Muscle layer of duodenum (tissue), 2 donors: Measurements from ENCODE around the gene EPS8L2.

Experiments used
- H3K27ac ChIP-seq: one replicate; pipeline ENCODE4 v1.7.0; 2013; ENCODE audit warnings: mild to moderate bottlenecking, low read length
- H3K27me3 ChIP-seq: one replicate; pipeline ENCODE4 v1.7.0; 2013; ENCODE audit warnings: low read depth, mild to moderate bottlenecking, control low read depth, low read length
- H3K36me3 ChIP-seq, 2 donors: one replicate each; pipeline ENCODE4 v1.7.0; 2013; ENCODE audit warnings: low read length in 2 of 2, control low read depth in 1 of 2, mild to moderate bottlenecking in 1 of 2; ENCODE audit not compliant: insufficient read depth in 2 of 2, control insufficient read depth in 1 of 2
- H3K4me1 ChIP-seq, 2 donors: one replicate each; pipeline ENCODE4 v1.7.0; 2013; ENCODE audit warnings: low read length in 2 of 2, mild to moderate bottlenecking in 2 of 2, control low read depth in 1 of 2, moderate library complexity in 1 of 2; ENCODE audit not compliant: insufficient read depth in 2 of 2, control insufficient read depth in 1 of 2
- H3K4me3 ChIP-seq, 2 donors: one replicate each; pipeline ENCODE4 v1.7.0; 2013; ENCODE audit warnings: low read length in 2 of 2, low read depth in 1 of 2, mild to moderate bottlenecking in 1 of 2
- H3K9me3 ChIP-seq, 2 donors: one replicate each; pipeline ENCODE4 v1.7.0; 2013; ENCODE audit warnings: low read length in 2 of 2, control low read depth in 1 of 2, mild to moderate bottlenecking in 1 of 2; ENCODE audit not compliant: control insufficient read depth in 1 of 2
- donor health status: healthy.

EPS8L2 gene

DNA sequence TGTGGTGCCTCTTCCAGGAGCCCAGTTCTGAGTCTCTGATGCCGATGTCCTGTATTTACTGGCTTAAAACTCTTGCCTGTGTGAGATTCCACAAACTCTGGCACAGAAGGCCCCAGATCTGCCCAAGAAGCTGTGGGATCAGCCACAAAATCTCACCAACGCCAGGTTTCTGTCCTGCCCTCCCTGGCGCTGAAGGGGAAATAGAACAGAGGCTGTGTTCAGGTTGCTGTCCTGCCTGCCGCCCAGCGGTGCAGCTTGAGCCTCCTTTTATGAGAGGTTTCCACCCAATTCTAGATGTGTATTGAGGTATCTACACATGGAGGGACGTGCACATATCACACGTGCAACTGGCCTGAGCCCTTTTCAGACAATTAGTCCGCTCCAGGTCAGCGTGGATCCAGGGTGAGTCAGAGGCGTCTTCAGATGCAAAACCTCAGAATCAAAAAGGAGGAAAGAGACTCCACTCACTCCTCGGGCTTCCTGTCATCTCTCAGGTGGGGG, 8.2 kb upstream of the EPS8L2 start:
- Histone ChIP-seq H3K36me3 (peaks cover 0 to 22% of the 10 kb centered on the region in 2 donors), H3K27ac (peak overlapping the region; percentile 74), H3K4me3 (peak overlapping the region in 1 of 2 donors; percentile 17), H3K9me3 (no peaks in the 10 kb centered on the region), H3K27me3 (no peaks in the 10 kb centered on the region), H3K4me1 (peaks cover 0 to 40% of the 10 kb centered on the region in 2 donors)

GRCh38 chr11:698493-699115, 7.4 kb upstream of the EPS8L2 start:
- Histone ChIP-seq H3K36me3 (peaks cover 0 to 22% of the 10 kb centered on the region in 2 donors), H3K4me3 (no peak overlapping the region), H3K27me3 (no peaks in the 10 kb centered on the region), H3K9me3 (no peaks in the 10 kb centered on the region), H3K4me1 (peaks cover 0 to 34% of the 10 kb centered on the region in 2 donors), H3K27ac (no peak overlapping the region)

DNA sequence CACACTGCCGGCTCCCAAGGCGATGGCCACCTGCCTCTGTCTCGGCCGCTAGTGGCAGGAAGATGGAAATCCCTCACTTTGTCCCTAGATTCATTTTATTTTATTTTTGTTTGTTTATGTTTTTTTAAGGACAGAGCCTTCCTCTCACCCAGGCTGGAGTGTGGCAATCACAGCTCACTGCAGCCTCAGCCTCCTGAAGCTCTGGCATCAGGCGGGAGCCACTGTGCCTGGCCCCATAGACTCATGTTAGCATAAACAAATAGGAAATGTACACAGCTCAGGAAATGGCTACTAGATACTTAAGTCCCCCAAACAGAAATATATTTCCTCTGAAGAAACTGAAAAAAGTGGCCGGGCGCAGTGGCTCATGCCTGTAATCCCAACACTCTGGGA, 6.9 kb upstream of the EPS8L2 start:
- Histone ChIP-seq H3K27me3 (no peaks in the 10 kb centered on the region), H3K9me3 (no peaks in the 10 kb centered on the region), H3K4me1 (peaks cover 0 to 29% of the 10 kb centered on the region in 2 donors), H3K27ac (no peak overlapping the region), H3K36me3 (peaks cover 0 to 22% of the 10 kb centered on the region in 2 donors), H3K4me3 (no peak overlapping the region)

DNA sequence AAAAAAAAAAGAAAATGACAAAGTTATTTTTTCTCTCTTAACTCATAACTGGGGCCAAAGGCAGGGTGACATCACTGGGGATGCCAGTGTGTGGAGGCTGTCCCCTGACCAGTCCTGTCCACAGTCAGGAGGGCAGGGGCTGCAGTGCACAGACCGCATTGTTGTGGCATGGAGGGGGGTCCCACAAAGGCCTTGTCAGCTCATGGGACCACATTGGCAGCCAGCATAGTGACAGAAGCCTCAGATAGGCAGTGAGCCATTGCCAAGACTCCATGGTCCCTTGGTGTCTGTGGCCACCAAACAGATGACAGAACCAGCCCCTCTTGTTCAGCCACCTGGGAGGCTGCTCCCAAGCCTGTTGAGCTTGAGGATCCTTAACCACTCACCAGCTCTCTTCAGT, 6.3 kb upstream of the EPS8L2 start:
- H3K9me3 ChIP-seq, result no peaks in the 10 kb centered on the region
- H3K4me1 ChIP-seq, result peaks cover 0 to 27% of the 10 kb centered on the region in 2 donors
- no peaks in the 10 kb centered on the region for H3K27me3 ChIP-seq
- H3K27ac ChIP-seq, result no peak overlapping the region
- no peak overlapping the region for H3K4me3 ChIP-seq
- peaks cover 0 to 22% of the 10 kb centered on the region in 2 donors for H3K36me3 ChIP-seq

DNA sequence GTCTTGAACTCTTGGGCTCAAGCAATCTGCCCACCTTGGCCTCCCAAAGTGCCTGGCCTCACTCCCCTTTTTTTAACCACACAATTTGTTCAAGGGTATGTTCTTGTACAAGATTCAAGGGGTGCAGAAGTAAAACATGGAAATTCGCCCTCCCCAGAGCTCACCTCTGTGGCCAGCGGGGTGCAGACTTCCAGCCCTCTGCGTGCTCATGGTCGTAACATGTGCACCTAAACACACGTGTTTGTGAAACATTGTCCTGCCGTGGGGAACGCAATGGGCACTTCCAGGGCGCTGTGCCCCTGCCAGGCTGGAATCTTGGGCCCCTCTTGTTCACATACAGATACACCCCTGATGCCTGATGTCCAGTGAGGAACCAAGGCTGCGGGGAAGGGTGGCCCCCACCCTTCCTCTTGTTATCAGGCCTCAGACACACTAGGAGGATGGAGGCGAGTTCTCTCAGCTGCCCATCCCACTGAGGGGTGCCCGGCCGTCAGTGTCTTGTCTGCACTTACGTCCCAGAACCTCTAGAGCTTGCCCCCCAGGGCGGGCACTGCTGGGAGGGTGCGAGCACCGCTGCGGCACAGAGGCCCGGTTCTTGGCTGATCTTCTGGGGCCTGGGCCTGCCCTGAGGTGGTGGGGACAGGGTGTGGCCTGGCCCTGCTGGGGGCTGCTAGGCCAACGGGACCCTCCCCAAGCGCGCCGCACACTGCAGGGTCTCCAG, 4.1 kb upstream of the EPS8L2 start:
- Histone ChIP-seq H3K4me3 (no peak overlapping the region), H3K36me3 (peaks cover 0 to 15% of the 10 kb centered on the region in 2 donors), H3K4me1 (peaks cover 0 to 32% of the 10 kb centered on the region in 2 donors), H3K27me3 (peaks cover 5% of the 10 kb centered on the region), H3K27ac (no peak overlapping the region), H3K9me3 (no peaks in the 10 kb centered on the region)

- peaks cover 5% of the 10 kb centered on the region for H3K27me3 ChIP-seq
- no peaks in the 10 kb centered on the region for H3K9me3 ChIP-seq
- H3K4me3 ChIP-seq, result no peak overlapping the region
- no peak overlapping the region for H3K27ac ChIP-seq
- H3K4me1 ChIP-seq, result peaks cover 0 to 34% of the 10 kb centered on the region in 2 donors
- H3K36me3 ChIP-seq, result peaks cover 0 to 15% of the 10 kb centered on the region in 2 donors
Observed at GRCh38 chr11:702462-703461, 3.3 kb upstream of the EPS8L2 start.

DNA sequence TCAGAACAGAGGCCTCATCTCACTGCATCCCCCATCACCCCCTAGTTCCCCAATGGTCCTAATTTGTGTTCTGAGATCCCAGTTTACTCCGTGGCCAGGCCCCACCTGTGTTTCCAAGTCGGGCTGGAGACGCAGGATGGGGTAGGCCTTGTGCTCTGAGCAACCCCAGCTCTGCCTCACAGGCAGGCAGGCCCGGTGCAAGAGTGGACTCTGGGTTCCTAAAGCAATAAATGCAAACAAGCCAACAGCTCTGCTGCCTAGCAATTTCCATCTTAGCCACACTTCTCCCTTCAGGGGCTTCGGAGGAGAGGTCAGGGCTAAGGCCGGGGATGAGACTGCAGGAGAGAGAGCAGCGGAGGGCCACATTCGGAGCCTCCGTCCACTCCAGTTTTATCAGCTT, 2.5 kb upstream of the EPS8L2 start:
- peaks cover 0 to 15% of the 10 kb centered on the region in 2 donors for H3K36me3 ChIP-seq
- H3K4me3 ChIP-seq, result no peak overlapping the region
- peaks cover 5% of the 10 kb centered on the region for H3K27me3 ChIP-seq
- no peak overlapping the region for H3K27ac ChIP-seq
- H3K9me3 ChIP-seq, result no peaks in the 10 kb centered on the region
- H3K4me1 ChIP-seq, result peaks cover 0 to 26% of the 10 kb centered on the region in 2 donors

GRCh38 chr11:704228-704674, 1.8 kb upstream of the EPS8L2 start:
- H3K27me3 ChIP-seq, result peaks cover 5% of the 10 kb centered on the region

GRCh38 chr11:704781-705645, 1.0 kb upstream of the EPS8L2 start:
- Histone ChIP-seq H3K27ac (no peak overlapping the region), H3K9me3 (no peaks in the 10 kb centered on the region), H3K36me3 (peaks cover 0 to 15% of the 10 kb centered on the region in 2 donors), H3K27me3 (peaks cover 5% of the 10 kb centered on the region), H3K4me3 (peak overlapping the region in 1 of 2 donors; percentile 67), H3K4me1 (peaks cover 0 to 21% of the 10 kb centered on the region in 2 donors)

More at GRCh38 chr11:704228-704674, 1.8 kb upstream of the EPS8L2 start:
- Histone ChIP-seq H3K4me1 (peaks cover 0 to 21% of the 10 kb centered on the region in 2 donors), H3K27ac (no peak overlapping the region), H3K9me3 (no peaks in the 10 kb centered on the region), H3K36me3 (peaks cover 0 to 15% of the 10 kb centered on the region in 2 donors), H3K4me3 (no peak overlapping the region)

DNA sequence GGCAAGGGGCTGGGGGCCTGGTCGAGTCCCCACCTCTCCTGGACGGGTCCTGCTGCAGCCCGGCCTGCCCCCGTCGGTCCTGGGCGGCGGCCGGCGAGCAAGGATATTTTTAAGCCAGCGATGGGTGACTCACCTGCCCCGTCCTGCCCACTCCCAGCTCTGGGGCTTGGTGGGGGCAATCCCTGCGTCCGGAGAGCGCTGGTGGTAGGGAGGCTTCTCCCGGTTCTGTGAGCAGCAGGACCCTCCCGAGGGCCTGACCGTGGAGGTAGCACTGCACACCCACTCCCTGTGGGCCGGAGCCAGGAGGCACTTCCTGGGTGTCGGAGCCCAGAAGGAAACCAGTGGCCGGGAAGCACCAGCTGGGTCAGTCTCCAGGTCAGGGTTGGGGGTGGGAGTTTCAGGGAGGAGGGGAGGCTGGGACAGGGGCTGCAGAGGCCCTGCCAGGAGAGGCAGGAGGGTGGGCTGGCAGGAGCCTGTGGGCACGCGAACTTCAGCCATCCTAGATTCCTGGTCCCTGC, 467 bp downstream of the EPS8L2 start:
- H3K9me3 ChIP-seq, result no peaks in the 10 kb centered on the region
- H3K36me3 ChIP-seq, result peaks cover 0 to 7% of the 10 kb centered on the region in 2 donors
- H3K4me1 ChIP-seq, result peaks cover 0 to 21% of the 10 kb centered on the region in 2 donors
- peak overlapping the region; percentile 59 to 67 for H3K4me3 ChIP-seq
- peak overlapping the region; percentile 72 for H3K27ac ChIP-seq
- H3K27me3 ChIP-seq, result peaks cover 5% of the 10 kb centered on the region
